ENCODE data around the gene MUS81. TPM values are rescaled to one million over a fixed set of nuclear protein-coding genes. Genes with fewer than 3 reads are reported as not detected.
"Not testable (repeated sequence)": the region's sequence is repeated elsewhere in the genome, so short reads cannot be mapped to it uniquely, and the experiment has no call there.

Gene MUS81, protein sequence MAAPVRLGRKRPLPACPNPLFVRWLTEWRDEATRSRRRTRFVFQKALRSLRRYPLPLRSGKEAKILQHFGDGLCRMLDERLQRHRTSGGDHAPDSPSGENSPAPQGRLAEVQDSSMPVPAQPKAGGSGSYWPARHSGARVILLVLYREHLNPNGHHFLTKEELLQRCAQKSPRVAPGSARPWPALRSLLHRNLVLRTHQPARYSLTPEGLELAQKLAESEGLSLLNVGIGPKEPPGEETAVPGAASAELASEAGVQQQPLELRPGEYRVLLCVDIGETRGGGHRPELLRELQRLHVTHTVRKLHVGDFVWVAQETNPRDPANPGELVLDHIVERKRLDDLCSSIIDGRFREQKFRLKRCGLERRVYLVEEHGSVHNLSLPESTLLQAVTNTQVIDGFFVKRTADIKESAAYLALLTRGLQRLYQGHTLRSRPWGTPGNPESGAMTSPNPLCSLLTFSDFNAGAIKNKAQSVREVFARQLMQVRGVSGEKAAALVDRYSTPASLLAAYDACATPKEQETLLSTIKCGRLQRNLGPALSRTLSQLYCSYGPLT
- 64.1 TPM for polyA plus RNA-seq (2013, experiment 1 of 2; ENCODE audit: insufficient read length)
- polyA plus RNA-seq (2013, experiment 2 of 2; ENCODE audit: insufficient read length): 62.4 TPM

DNA sequence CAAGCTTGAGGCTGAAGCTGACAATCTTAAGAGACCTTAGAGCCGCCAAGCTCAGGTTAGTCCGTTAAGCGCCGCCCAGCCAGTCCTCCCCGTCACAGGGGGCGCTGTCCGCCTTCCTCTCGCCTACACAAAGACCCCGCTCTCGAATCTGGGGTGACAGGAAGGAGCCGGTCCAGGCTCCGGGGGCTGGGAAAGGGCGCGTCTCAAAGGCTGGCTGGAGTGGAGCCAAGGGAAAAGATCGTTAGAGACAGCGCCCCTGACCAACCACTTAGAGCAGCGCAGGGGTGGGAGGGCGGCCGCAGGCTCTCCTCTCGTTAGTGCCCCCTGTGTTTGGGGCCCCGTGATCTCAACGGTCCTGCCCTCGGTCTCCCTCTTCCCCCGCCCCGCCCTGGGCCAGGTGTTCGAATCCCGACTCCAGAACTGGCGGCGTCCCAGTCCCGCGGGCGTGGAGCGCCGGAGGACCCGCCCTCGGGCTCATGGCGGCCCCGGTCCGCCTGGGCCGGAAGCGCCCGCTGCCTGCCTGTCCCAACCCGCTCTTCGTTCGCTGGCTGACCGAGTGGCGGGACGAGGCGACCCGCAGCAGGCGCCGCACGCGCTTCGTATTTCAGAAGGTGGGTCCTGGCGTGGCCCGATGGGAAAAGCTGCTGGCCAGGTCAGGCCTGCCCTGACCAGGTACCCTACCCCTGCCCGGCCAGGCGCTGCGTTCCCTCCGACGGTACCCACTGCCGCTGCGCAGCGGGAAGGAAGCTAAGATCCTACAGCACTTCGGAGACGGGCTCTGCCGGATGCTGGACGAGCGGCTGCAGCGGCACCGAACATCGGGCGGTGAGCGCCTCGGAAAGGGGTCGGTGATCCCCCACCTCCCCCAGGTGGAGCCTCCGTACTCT lies at the start of gene MUS81:
TSS of gene MUS81 (plus strand) at position 156 of the 887 bp plus-strand sequence. CDS start at position 477, 321 bp downstream.
- peak; percentile 99 for DNase-seq

DNA sequence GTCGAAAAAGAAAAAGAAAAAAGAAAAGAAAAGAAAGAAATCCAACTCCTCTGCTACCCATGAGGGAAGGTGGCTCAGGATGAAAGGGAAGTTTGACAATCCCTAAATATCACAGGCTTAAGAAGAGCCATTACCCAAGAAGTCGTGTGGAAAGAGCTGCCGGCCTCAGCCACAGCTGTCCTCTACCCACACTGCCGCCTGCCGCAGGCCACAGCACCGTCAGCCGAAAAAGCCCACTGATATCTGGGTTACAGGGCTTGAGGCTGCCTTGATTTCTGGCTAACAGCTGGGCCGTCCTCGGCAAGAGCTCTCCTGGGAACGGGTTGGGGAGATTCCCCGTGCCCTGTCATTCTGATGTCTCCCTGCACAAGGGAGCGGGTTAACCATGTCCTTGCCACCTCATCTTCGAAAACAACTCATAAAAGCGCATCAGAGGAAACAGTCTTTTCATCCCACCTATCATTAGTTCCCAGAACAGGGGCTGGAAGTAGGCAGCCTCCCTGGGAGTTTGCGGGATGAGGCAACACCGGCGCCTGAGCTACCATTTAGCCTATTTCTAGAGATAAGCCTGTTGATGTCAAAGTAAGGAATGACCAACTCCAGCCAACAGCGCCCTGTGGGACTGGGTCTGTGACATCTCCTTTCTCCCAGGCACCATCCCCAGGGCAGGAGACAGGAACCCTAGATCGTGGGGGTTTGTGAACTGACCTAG lies 48.3 kb upstream of the MUS81 start:
- DNase-seq: no peak

DNA sequence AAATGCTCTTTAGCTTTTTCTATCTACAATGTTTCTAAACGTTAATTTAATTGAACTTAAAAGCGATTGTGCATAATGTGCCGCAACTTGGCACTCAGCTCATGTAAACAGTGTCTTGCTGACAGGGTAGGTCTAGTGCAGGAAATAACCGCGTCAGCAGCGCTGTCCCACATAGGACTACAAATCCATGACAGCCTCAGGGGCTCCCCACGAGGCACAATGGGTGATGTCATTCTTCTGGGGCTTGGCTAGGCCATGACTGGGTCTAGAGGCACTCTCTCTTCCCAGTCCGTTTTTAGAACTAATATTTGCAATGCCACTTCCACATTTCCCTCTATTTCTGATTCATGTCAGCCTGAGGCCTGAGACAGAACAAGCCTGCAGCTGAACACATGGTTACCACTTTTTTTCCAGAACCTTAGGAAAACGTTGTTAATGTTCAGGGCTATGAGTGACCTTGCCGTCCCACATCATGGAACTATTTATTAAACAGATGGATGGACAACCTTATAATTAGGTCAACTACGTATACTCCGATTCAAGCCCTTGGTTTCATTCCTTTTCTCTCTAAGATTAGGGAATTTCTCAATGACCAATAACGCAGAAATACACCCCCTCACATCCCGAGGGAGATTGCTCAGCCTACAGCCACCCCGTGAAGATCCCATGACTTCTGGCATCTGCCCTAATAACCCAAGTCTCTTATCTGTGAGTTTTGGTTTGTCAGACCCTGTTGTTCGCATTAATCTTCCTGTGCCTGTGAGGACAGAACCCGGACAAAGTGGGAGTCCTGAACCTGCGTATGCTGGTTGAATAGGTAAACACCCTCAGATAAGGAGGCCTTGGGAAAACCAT lies 45.9 kb upstream of the MUS81 start:
- DNase-seq: no peak

DNA sequence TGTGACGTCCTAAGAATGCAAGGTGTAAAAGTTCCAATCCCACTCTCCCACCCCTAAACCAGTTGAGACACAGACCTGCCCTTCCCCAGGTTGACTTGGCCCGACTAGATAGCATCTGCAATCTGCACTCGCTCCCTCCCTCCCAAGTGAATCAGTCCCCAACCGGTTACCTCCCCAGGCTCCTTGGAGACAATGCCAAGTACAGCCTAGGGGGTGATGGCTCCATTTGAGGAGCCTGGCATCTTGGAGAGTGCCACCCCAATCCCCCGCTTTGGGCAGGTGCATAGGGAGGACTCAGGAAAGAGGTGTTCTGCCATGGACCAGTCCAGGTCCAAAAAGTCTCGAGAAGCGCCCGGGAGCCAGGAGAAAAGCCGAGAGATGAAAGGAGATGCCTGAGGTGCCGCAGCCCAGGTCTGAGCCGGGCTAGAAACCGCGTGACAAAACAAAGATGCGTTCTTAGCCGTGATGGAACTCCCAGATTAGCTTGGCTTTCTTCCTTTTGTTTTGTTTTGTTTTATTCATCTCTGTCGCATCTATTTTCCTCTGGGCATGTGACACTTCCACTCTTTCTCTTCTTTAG lies 45.2 kb upstream of the MUS81 start:
- DNase-seq: no peak

DNA sequence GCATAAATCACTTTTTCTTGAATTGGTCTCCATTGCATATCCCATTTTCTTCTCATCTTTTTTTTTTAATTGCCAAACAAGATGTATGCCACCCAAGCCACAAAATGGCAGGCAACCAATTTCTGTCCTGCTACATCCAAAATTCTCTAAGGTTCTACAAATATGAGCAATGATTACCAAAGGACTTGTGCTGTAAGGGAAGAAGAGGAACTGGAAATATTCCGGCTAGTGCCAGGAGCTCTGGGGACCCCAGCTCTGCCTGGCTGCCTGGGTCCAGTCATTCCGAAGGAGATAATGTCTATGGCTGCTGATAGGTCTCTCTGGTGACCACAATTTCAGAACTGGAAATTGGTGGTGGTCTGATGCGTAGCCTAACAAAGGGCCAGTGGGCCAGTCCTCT lies 43.5 kb upstream of the MUS81 start:
- DNase-seq: no peak

DNA sequence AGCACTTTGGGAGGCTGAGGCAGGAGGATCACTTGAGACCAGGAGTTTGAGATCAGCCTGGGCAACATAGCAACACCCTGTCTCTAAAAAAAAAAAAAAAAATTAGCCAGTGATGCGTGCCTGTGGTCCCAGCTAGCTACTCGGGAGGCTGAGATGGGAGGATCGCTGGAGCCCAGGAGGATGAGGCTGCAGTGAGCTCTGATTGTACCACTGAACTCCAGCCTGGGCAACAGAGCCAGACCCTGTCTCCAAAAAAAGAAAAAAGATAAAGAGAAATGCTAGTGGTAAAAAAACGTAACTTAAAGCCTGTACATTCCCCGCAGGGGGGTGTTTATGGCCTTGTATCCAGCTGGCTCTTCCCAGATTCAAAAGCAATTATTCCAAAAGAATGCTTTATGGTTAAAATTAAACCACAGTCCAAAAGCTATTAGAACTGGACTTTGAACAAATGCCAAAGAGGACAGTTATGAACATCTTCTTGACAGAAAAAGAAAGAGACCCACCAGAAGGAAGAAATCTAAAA lies 42.9 kb upstream of the MUS81 start:
- DNase-seq: peak; percentile 36

DNA sequence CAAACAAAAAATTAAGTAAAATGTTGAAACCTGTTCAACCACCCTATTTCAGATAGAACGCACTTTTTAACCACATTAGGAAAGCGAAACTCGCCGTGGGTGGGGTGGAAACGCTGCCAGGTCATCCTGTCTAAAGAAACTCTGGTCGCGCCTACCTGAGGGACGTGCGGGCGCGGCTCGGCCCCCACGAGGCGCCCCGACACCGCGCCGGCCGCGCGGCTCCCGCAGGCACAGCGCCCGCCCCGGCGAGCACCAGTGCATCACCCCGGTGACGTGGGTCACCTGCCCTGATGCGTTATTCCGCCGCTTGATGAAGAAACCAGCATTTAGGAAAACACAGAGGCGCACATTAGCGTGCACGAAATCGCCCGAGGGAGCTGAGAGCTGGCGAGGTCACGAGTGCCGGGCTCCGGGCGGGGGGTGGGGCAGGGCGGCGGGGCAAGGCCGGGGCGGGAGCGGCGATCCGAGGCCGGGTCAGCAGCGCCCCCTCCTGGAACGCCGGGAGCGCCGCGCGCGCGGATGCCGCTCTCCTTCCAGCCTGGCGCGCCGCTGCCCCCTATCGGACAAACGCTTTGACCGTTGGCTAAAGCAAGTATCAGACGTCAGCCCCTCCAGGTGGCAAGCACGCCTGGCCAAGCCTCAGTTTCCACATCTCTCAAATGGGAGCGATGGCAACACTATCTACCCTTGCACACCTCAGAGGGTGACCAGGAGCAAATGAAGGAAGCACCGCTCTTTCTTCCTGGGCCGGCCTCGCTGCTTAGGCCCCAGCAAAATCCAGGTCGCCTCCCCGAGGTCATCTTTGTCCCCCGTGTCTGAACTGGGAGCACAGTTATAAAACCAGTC lies 42.2 kb upstream of the MUS81 start:
- DNase-seq: peak; percentile 82

DNA sequence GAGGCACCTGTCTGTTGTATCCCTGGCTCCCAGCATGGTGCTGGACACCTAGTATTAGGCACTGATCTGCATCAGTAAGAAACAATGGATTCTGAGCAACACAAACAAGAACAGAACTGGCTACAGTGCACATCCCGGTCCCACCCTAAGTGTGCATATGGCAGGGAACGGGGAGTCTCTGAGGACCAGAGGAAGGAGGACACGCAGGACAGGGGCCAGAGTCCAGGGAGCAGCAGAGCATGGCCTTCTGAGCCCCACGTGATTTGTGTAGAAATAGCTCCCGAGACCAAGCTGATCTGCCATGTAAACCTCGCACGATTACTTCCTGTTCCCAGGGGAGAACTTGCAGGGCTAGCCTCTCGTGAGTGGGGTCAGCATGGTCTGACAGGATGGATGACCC lies 39.1 kb upstream of the MUS81 start:
- no peak for DNase-seq

DNA sequence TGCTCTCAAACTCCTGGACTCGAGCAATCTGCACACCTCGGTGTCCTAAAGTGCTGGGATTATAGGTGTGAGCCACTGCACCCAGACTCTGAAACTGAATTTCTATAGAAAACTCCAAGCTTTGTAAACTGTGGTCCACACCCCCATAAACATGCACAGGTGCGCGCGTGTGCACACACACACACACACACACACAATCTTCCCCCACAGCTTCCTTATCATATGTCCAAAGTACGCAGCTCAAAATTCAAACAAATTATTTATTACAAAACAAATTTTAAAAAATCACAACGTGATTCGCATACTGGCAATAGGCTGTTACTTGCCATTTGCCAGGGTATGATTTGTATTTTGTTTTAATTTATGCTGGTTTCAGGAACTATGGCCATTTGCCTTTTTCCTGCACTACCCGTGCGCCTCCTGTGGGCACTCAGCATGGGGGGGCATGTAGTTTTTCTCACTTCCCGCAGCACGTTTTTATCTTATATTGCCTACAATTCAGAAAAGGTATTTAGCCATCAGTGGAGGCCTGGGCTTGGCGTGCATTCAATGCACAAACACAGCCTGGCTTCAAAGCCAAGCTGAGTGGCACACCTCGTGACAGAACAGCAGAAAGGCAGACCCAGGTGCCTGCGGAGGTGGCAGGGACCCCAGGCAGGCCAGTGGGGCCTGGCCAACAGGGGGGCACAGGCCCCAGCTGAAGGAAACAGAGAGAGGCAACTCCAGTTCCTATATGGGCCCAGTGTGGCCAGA lies 37.3 kb upstream of the MUS81 start:
- no peak for DNase-seq

DNA sequence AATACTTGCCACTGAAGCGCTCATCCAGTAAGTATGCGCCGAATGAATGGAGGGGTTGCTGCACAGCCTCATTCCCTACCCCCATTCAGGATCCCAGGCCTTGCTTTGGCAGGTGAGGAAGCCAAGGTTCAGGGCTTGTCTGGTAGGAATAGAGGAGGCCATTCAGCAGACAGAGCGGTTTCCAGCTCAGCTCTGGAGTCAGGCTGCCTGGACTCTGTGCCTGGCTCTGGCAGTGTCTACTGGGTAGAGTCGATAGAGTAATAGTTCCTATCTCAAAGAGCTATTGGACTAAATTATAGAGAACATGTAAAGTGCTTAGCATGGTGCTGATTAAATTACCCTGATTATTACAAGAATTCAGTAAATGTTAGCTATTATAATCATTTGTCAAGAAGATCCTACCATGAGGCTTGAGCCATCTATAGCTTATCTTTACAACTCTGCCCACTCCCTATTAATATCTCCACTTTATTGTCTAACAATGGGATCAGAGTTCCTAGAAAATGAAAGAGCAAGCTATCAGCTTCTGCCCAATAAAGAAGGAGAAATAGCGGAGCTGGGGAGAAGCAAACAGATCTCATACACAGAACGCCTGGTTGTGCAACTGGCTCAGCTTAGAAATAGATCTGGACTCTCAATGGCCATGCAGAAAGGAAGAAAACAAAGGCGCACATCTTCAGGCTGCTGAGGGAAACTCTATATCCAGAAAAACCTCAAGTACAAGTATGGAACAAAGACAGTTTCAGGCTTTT lies 33.1 kb upstream of the MUS81 start:
- DNase-seq: no peak

DNA sequence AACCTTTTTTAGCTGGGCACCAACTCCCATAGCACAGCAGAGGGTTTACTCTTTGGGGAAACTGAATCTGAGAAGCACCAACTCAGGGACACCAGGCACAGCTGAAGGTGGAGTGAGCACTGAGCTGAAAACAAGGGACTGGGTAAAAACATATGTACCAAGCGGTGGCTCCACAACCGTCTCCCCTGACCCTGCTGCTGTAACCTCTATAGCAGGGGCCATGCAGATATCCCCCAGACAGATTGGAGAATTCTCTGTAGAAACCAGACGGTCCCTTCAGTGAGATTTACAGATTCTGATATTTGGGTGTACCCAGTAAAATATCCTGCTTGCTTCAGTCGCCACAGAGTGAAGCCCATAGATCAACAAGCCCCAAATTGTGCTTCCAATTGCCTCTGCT lies 30.8 kb upstream of the MUS81 start:
- DNase-seq: no peak

DNA sequence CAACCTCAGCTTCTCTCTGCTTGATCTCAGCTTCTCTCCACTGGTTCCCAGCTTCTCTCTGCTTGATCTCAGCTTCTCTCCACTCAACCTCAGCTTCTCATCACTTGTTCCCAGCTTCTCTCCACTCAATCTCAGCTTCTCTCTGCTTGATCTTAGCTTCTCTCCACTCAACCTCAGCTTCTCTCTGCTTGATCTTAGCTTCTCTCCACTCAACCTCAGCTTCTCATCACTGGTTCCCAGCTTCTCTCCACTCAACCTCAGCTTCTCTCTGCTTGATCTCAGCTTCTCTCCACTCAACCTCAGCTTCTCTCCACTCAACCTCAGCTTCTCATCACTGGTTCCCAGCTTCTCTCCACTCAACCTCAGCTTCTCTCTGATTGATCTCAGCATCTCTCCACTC lies 28.0 kb upstream of the MUS81 start:
- not testable (repeated sequence) for DNase-seq

DNA sequence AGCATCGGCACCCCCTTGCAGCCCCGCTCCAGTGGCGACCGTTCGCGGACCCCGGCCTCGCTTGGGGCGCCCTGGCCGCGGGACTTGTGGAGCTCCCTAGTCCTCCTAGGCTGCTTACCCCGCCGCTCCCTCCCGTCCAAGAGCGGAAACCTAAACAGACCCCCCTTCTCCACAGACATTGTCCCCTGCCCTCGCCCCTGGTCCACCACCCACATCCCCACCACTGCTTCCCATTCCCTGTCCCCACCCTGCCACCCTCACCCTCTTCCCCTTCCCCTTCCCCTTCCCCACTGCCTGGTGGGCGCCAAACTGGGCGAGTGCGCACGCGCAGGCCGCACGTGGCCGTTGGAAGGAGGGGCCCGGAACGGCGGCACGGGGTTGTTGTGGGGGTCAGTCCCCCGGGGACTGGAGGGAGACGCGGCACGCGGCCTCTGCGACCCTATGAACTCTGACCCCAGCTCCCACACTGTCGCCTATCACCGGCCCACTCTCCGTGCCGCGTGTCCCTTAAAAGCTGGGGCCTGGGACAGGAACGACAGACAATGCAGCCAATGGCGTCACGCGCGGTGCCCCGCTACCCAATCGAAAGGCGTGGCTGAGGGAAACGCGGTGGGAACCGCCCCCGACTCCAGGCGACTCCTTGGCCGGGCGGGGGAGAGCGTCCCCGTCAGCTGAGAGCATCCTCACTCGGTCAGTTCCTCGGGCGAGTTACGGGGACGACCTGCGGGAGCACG lies 26.8 kb upstream of the MUS81 start, which contains the start of gene SNX32:
TSS of gene SNX32 (plus strand) at position 667 of the 734 bp plus-strand sequence. CDS start 103 bp downstream, outside the sequence.
- DNase-seq: peak; percentile 92

DNA sequence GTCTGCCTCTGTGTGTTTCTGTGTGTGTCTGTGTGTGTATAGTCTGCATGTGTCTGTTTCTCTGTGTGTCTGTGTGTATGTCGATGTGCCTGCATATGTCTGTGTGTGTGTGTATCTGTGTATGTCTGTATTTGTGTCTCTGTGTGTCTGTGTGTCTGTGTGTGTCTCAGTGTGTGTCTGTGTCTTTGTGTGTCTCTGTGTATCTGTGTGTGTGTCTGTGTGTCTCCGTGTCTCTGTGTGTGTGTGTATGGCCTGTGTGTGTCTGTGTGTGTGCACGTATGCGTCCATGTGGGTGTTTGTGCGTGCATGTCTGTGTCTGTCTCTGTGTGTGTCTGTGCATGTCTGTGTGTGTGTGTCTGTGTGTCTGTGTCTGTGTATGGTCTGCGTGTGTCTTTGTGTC lies 26.0 kb upstream of the MUS81 start:
- DNase-seq: no peak

DNA sequence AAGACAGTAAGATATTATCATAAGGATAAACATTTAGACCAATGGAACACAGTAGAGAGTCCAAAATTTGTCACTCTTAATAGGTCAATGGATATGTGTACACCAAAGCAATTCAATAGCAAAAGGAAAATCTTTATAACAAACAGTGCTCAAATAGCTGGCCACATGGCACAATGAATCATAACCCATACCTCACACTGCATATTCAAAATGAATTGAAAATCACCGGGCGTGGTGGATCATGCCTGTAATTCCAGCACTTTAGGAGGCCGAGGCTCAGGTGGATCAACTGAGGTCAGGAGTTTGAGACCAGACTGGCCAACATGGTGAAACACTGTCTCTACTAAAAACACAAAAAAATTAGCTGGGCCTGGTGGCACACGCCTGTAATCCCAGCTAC lies 18.1 kb upstream of the MUS81 start:
- DNase-seq: no peak

DNA sequence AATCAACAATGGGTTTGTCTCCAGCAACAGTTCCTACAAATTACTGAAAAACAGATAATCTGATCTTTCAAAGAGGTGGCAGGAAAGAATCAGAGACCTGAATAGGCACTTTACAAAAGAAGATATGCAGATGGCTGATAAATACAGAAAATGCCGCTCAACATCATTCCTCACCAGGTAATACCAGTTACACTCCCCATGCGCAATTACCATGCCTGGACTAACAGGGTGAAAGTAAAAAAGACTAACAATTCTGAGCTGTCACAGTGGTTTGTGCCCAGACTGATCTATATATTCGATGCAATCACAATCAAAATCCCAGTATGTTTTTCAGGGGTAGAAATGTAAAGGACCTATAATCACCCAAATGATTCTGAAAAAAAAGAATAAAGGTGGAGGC lies 16.4 kb upstream of the MUS81 start:
- no peak for DNase-seq

DNA sequence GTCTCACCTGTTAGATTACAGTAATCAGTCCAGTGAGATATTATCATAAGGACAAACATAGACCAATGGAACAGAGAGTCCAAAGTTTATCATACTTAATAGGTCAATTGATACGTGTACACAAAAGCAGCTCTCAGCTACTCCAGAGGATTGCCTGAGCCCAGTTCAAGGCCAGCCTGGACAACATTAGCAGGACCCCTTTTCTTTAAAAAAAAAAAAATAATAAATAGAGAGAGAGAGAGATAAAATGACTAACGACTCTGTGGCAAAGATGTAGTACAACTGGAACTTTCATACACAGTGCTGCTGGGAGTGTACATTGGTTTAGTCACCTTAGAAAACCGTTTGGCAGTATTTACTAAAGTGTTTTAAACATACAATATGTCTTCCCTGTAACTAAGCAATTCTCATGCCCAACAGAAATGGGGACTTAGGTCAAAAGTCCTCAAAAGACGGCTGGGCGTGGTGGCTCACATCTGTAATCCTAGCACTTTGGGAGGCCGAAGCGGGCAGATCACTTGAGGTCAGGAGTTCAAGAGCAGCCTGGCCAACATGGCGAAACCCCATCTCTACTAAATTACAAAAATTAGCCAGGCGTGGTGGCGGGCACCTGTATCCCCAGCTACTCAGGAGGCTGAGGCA lies 15.9 kb upstream of the MUS81 start:
- DNase-seq: no peak

Data from fibroblast of skin of abdomen (primary cell).